Activated CD8-positive, alpha-beta memory T cell treated with anti-CD3 and anti-CD28 coated beads, Interleukin-2, amount 50 U/mL, for 24 hours (primary cell): ENCODE measurements around the gene ANKRD33.

Experiments
- DNase-seq: peaks from one replicate; pipeline ENCODE4 v3.0.0-alpha.2; 2020; ENCODE audit errors: extremely low read depth

Gene ANKRD33

GRCh38 chr12:51887476-51888315 lies at the start of gene ANKRD33:
Gene ANKRD33, plus strand, starts transcription at chr12:51888103. Its CDS starts 84 bp downstream, at chr12:51888187.
- DNase-seq = no peak

- no peak for DNase-seq
Measured at GRCh38 chr12:51838762-51839161, 49.1 kb upstream of the ANKRD33 start.

- DNase-seq = no peak
Measured at GRCh38 chr12:51839310-51839947, 48.5 kb upstream of the ANKRD33 start.

- no peak for DNase-seq
Measured at GRCh38 chr12:51840966-51841365, 46.9 kb upstream of the ANKRD33 start.

- DNase-seq = no peak
Measured at GRCh38 chr12:51841727-51842126, 46.2 kb upstream of the ANKRD33 start.

GRCh38 chr12:51844854-51845253 lies 43.0 kb upstream of the ANKRD33 start:
- DNase-seq = no peak

GRCh38 chr12:51845482-51845881 lies 42.4 kb upstream of the ANKRD33 start:
- no peak for DNase-seq

GRCh38 chr12:51846271-51846691 lies 41.6 kb upstream of the ANKRD33 start:
- no peak for DNase-seq

GRCh38 chr12:51846911-51847642 lies 40.8 kb upstream of the ANKRD33 start:
- DNase-seq = no peak

GRCh38 chr12:51847643-51848325 lies 40.1 kb upstream of the ANKRD33 start:
- no peak for DNase-seq

GRCh38 chr12:51848326-51848727 lies 39.6 kb upstream of the ANKRD33 start, which contains the start of gene FIGNL2:
Gene FIGNL2, minus strand, starts transcription at chr12:51848718. Its CDS starts 26,305 bp downstream, at chr12:51822413.
- no peak for DNase-seq

- no peak for DNase-seq
Measured at GRCh38 chr12:51848841-51849735, 38.8 kb upstream of the ANKRD33 start.

GRCh38 chr12:51850081-51850964 lies 37.6 kb upstream of the ANKRD33 start:
- DNase-seq = no peak

GRCh38 chr12:51850965-51851299 lies 37.0 kb upstream of the ANKRD33 start:
- no peak for DNase-seq

GRCh38 chr12:51851413-51852124 lies 36.3 kb upstream of the ANKRD33 start:
- no peak for DNase-seq

- no peak for DNase-seq
Measured at GRCh38 chr12:51852404-51853137, 35.3 kb upstream of the ANKRD33 start.

GRCh38 chr12:51855586-51856428 lies 32.1 kb upstream of the ANKRD33 start:
- DNase-seq = no peak

- DNase-seq = no peak
Measured at GRCh38 chr12:51860986-51861385, 26.9 kb upstream of the ANKRD33 start.
